B cell (primary cell): ENCODE results near the gene CCNF. TPM values are rescaled to one million over a fixed set of nuclear protein-coding genes. Genes with fewer than 3 reads are reported as not detected.
A peak's percentile ranks its signal among the peaks of the same experiment; 100 is the strongest.

Experiments used
- ATAC-seq: fragments of 200-7000 bp; cut with Tn5 transposase; one replicate; pipeline ENCODE4 v1.10.0; 2021; ENCODE audit warnings: low read depth, mild to moderate bottlenecking, moderate number of reproducible peaks, moderate library complexity
- CTCF ChIA-PET: fragments of 350-600 bp; sonication (Branson Sonifier 250); formaldehyde crosslinking; loops from one replicate; lab custom pipeline; 2021; ENCODE audit warnings: antibody characterized with exemption, inconsistent platforms; lab: Charles Lee
- POLR2A ChIA-PET: fragments of 350-600 bp; sonication (Branson Sonifier 250); formaldehyde crosslinking; loops from one replicate; lab custom pipeline; 2021; ENCODE audit warnings: antibody characterized with exemption; lab: Charles Lee
- DNase-seq: peaks from one replicate; pipeline ENCODE4 v3.0.0; 2013
- H2AFZ ChIP-seq: 2 replicates; pipeline ENCODE4 v1.6.1; 2012; ENCODE audit warnings: mild to moderate bottlenecking, low read depth, low read length; ENCODE audit not compliant: insufficient read depth, poor library complexity, severe bottlenecking
- H3K27ac ChIP-seq, 2 donors: 1 replicate in 1 of 2; 2 replicates in 1 of 2; pipeline ENCODE4 v1.5.1; 2012 to 2013; ENCODE audit warnings: low read length in 2 of 2, mild to moderate bottlenecking in 2 of 2, moderate library complexity in 1 of 2
- H3K27me3 ChIP-seq, 4 experiments: fragments of 200-600 bp in 1 of 4; sonication (generic) in 1 of 4; replicated peaks in 1 of 4; 1 replicate in 2 of 4; 2 replicates in 2 of 4; pipeline versions ENCODE4 v1.6.1 to v1.7.0; 2013 to 2016; ENCODE audit warnings: low read length in 3 of 4, mild to moderate bottlenecking in 2 of 4, mixed read lengths in 1 of 4, moderate library complexity in 1 of 4; ENCODE audit not compliant: insufficient read depth in 4 of 4, control insufficient read depth in 3 of 4; ENCODE audit errors: control extremely low read depth in 1 of 4
- H3K36me3 ChIP-seq, 2 experiments: replicated peaks in 1 of 2; 1 replicate in 1 of 2; 2 replicates in 1 of 2; pipeline versions ENCODE4 v1.6.1 to v1.7.1; 2013; ENCODE audit warnings: low read length in 1 of 2; ENCODE audit not compliant: insufficient read depth in 2 of 2, control insufficient read depth in 1 of 2; ENCODE audit errors: control extremely low read depth in 1 of 2, extremely low read depth in 1 of 2
- H3K4me1 ChIP-seq, 2 donors: fragments of 200-600 bp in 1 of 2; sonication (generic) in 1 of 2; 1 replicate in 1 of 2; 2 replicates in 1 of 2; pipeline versions ENCODE4 v1.5.1 to v1.6.1; 2013 to 2017; ENCODE audit warnings: low read length in 2 of 2; ENCODE audit not compliant: control insufficient read depth in 2 of 2, insufficient read depth in 2 of 2
- H3K4me2 ChIP-seq: replicated peaks from 2 replicates; pipeline ENCODE3; 2012; ENCODE audit warnings: mild to moderate bottlenecking, low read depth, low read length; ENCODE audit not compliant: poor library complexity, severe bottlenecking
- H3K4me3 ChIP-seq, 5 experiments: fragments of 200-600 bp in 1 of 5; sonication (generic) in 1 of 5; 1 replicate in 3 of 5; 2 replicates in 2 of 5; pipeline versions ENCODE4 v1.5.1 to v1.7.0; 2011 to 2016; ENCODE audit warnings: low read length in 4 of 5, mild to moderate bottlenecking in 4 of 5, low read depth in 2 of 5, control low read depth in 1 of 5, moderate library complexity in 1 of 5; ENCODE audit not compliant: insufficient read depth in 1 of 5; ENCODE audit errors: control extremely low read depth in 1 of 5, extremely low read depth in 1 of 5
- H3K79me2 ChIP-seq: fragments of 200-600 bp; sonication (generic); one replicate; pipeline ENCODE4 v1.6.0; 2016; ENCODE audit warnings: low read length; ENCODE audit not compliant: control insufficient read depth, insufficient read depth
- H3K9ac ChIP-seq: fragments of 200-600 bp; sonication (generic); 2 replicates; pipeline ENCODE4 v1.6.1; 2017; ENCODE audit warnings: mild to moderate bottlenecking, low read length, moderate library complexity
- H3K9me3 ChIP-seq, 3 donors: one replicate each; pipeline versions ENCODE4 v1.6.1 to v1.7.1; 2013; ENCODE audit warnings: low read length in 2 of 3; ENCODE audit not compliant: control insufficient read depth in 2 of 3, insufficient read depth in 1 of 3; ENCODE audit errors: control extremely low read depth in 1 of 3
- H4K20me1 ChIP-seq: 2 replicates; pipeline ENCODE4 v1.6.0; 2012; ENCODE audit warnings: mild to moderate bottlenecking, low read length; ENCODE audit not compliant: insufficient read depth, control insufficient read depth, poor library complexity, severe bottlenecking
- H3K27ac Mint-ChIP-seq: one replicate; pipeline ENCODE4 v1.8.0; 2021; ENCODE audit warnings: mixed read lengths
- H3K27me3 Mint-ChIP-seq: one replicate; pipeline ENCODE4 v1.8.0; 2021; ENCODE audit warnings: mixed read lengths
- H3K4me1 Mint-ChIP-seq: one replicate; pipeline ENCODE4 v1.8.0; 2021; ENCODE audit warnings: mixed read lengths
- H3K4me3 Mint-ChIP-seq: one replicate; pipeline ENCODE4 v1.8.0; 2021; ENCODE audit warnings: mixed read lengths
- H3K9me3 Mint-ChIP-seq: one replicate; pipeline ENCODE4 v1.8.0; 2022; ENCODE audit warnings: mixed read lengths; ENCODE audit not compliant: insufficient read depth
- EZH2 ChIP-seq: IDR thresholded peaks from 2 replicates; pipeline ENCODE4 v1.6.1; 2012; ENCODE audit warnings: borderline replicate concordance, low read depth, mild to moderate bottlenecking, moderate library complexity, low read length; ENCODE audit not compliant: insufficient read depth, poor library complexity, severe bottlenecking
- WGBS: methylation state at CpG from one replicate; pipeline ENCODE4 v1.1.5; 2013; ENCODE audit warnings: missing lambda C conversion rate; ENCODE audit not compliant: insufficient coverage; 5-methylcytosine and 5-hydroxymethylcytosine counted together
- intact Hi-C: fragments of 100-400 bp; cut with micrococcal nuclease; formaldehyde crosslinking; loops from one replicate; pipeline ENCODE4 v1.10.0; 2022
- polyA plus RNA-seq: library from polyadenylated mRNA; depleted of rRNA; stranded (reverse); fragments of >200 nt; gene quantifications from 2 replicates; pipeline ENCODE4 v1.2.3, GENCODE V29; 2012
- total RNA-seq, 2 donors: library from RNA; stranded (reverse); fragments of 120-200 nt in 1 of 2; gene quantifications; 1 replicate in 1 of 2; 2 replicates in 1 of 2; pipeline versions ENCODE4 v1.2.3 to v1.2.4, GENCODE V29; 2013 to 2022
- TF ChIP-seq, protein P1 (sequence below): fragments of 200-600 bp; IDR thresholded peaks from one replicate; pipeline ENCODE4 v1.8.0; 2022; ENCODE audit warnings: antibody characterized with exemption, mild to moderate bottlenecking

The CCNF gene
- total and polyA plus RNA-seq, 2 donors (not counting 1 experiment from before 2014, with no cell fraction given), result 3.2 to 5.3 TPM

- H3K27ac Mint-ChIP-seq, result peak overlapping the region; percentile 90
- no peaks in the 10 kb centered on the region for H4K20me1 ChIP-seq
- peak overlapping the region; percentile 29 for H3K9ac ChIP-seq
- DNase-seq (no peak), ATAC-seq (no peak)
- H3K4me1 ChIP-seq, result peaks cover 24 to 26% of the 10 kb centered on the region in 2 donors
- peak overlapping the region; percentile 75 for H3K4me2 ChIP-seq
- peak overlapping the region; percentile 78 for H3K4me3 Mint-ChIP-seq
- H2AFZ ChIP-seq, result peak overlapping the region; percentile 68
- peaks cover 0 to 3% of the 10 kb centered on the region in 2 experiments for H3K36me3 ChIP-seq
- TF ChIP-seq, protein P1, sequence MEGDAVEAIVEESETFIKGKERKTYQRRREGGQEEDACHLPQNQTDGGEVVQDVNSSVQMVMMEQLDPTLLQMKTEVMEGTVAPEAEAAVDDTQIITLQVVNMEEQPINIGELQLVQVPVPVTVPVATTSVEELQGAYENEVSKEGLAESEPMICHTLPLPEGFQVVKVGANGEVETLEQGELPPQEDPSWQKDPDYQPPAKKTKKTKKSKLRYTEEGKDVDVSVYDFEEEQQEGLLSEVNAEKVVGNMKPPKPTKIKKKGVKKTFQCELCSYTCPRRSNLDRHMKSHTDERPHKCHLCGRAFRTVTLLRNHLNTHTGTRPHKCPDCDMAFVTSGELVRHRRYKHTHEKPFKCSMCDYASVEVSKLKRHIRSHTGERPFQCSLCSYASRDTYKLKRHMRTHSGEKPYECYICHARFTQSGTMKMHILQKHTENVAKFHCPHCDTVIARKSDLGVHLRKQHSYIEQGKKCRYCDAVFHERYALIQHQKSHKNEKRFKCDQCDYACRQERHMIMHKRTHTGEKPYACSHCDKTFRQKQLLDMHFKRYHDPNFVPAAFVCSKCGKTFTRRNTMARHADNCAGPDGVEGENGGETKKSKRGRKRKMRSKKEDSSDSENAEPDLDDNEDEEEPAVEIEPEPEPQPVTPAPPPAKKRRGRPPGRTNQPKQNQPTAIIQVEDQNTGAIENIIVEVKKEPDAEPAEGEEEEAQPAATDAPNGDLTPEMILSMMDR, result no peak
- TF ChIP-seq EZH2, result no peak
- H3K27me3 Mint-ChIP-seq, result no peaks in the 10 kb centered on the region
- H3K27ac ChIP-seq, result peak overlapping the region in 1 of 2 donors; percentile 23
- H3K4me1 Mint-ChIP-seq, result peaks cover 19% of the 10 kb centered on the region
- POLR2A ChIA-PET, result interaction anchor here (1.3 kb wide), 1 partner anchor 45 kb away, joined by 3 read pairs; no protein-coding TSS in a partner anchor
- intact Hi-C loops, result loop anchor here (1.0 kb wide), 5 partner anchors 12 to 292 kb away; partner anchors contain the start of genes ATP6V0C, CCNF, TBC1D24 and TEDC2
- H3K4me3 ChIP-seq, result peak overlapping the region in 1 of 5 experiments; percentile 19
- no peaks in the 10 kb centered on the region for H3K9me3 Mint-ChIP-seq
- WGBS, result 47% methylated on average over 8 of the region's 8 CpGs
- CTCF ChIA-PET, result interaction anchor here (0.9 to 4.8 kb wide), 9 partner anchors 12 to 347 kb away, joined by 3 to 31 read pairs (median 4); partner anchors contain the start of genes ABCA3, CCNF, NTN3 and TBC1D24
- H3K79me2 ChIP-seq, result peaks cover 58% of the 10 kb centered on the region
- H3K27me3 ChIP-seq, result no peaks in the 10 kb centered on the region
- no peaks in the 10 kb centered on the region for H3K9me3 ChIP-seq
Observed at GRCh38 chr16:2487517-2487842, 58.2 kb downstream of the CCNF start.

- Histone ChIP-seq H2AFZ (peak overlapping the region; percentile 68), H3K36me3 (peaks cover 0 to 3% of the 10 kb centered on the region in 2 experiments), H3K9ac (no peak overlapping the region), H3K4me3 (no peak overlapping the region), H3K9me3 (no peaks in the 10 kb centered on the region), H3K79me2 (peaks cover 54% of the 10 kb centered on the region), H3K27me3 (no peaks in the 10 kb centered on the region), H4K20me1 (no peaks in the 10 kb centered on the region), H3K27ac (no peak overlapping the region), H3K4me1 (peaks cover 24 to 26% of the 10 kb centered on the region in 2 donors), H3K4me2 (peak overlapping the region; percentile 75)
- no peak for ATAC-seq
- Mint-ChIP-seq H3K4me3 (no peak overlapping the region), H3K4me1 (peaks cover 19% of the 10 kb centered on the region), H3K9me3 (no peaks in the 10 kb centered on the region), H3K27me3 (no peaks in the 10 kb centered on the region), H3K27ac (peak overlapping the region; percentile 37)
- intact Hi-C loops, result loop anchor here (1.0 kb wide), 5 partner anchors 13 to 293 kb away; partner anchors contain the start of genes ATP6V0C, CCNF, TBC1D24 and TEDC2
- CTCF ChIA-PET, result interaction anchor here (0.6 to 4.8 kb wide), 11 partner anchors 12 to 548 kb away, joined by 3 to 31 read pairs (median 4); partner anchors contain the start of genes ABCA3, AMDHD2, CCNF and TBC1D24
- POLR2A ChIA-PET, result interaction anchor here (0.5 to 0.9 kb wide), 5 partner anchors 292 to 527 kb away, joined by 3 to 10 read pairs (median 4); partner anchors contain the start of gene RPS2
- TF ChIP-seq, protein P1, result no peak
- no peak for TF ChIP-seq EZH2
- DNase-seq, result no peak
- 41% methylated on average over 10 of the region's 15 CpGs for WGBS
Observed at GRCh38 chr16:2487903-2488531, 58.8 kb downstream of the CCNF start.
